Activated CD4-positive, alpha-beta memory T cell treated with anti-CD3 and anti-CD28 coated beads for 36 hours (primary cell): ENCODE data around the gene DTX3. TPM values are rescaled to one million over a fixed set of nuclear protein-coding genes. Genes with fewer than 3 reads are reported as not detected.
A peak's percentile ranks its signal among the peaks of the same experiment; 100 is the strongest.
"Not testable (repeated sequence)": the region's sequence is repeated elsewhere in the genome, so short reads cannot be mapped to it uniquely, and the experiment has no call there.

ENCODE experiments used
- CTCF ChIA-PET: fragments of 350-600 bp; sonication (Branson Sonifier 250); formaldehyde crosslinking; loops from one replicate; lab custom pipeline; 2021; ENCODE audit warnings: antibody characterized with exemption, inconsistent platforms; lab: Charles Lee
- POLR2A ChIA-PET: fragments of 350-600 bp; sonication (Branson Sonifier 250); formaldehyde crosslinking; loops from one replicate; lab custom pipeline; 2021; ENCODE audit warnings: antibody characterized with exemption; lab: Charles Lee
- DNase-seq: peaks from one replicate; pipeline ENCODE4 v3.0.0-alpha.2; 2020
- H3K27ac Mint-ChIP-seq: one replicate; pipeline ENCODE4 v1.8.0; 2021; ENCODE audit warnings: mixed read lengths
- H3K27me3 Mint-ChIP-seq: one replicate; pipeline ENCODE4 v1.8.0; 2021; ENCODE audit warnings: mixed read lengths
- H3K36me3 Mint-ChIP-seq: one replicate; pipeline ENCODE4 v1.8.0; 2021; ENCODE audit warnings: mixed read lengths
- H3K4me1 Mint-ChIP-seq: one replicate; pipeline ENCODE4 v1.8.0; 2021; ENCODE audit warnings: low read depth, mixed read lengths
- H3K4me3 Mint-ChIP-seq: one replicate; pipeline ENCODE4 v1.8.0; 2021; ENCODE audit warnings: mild to moderate bottlenecking, mixed read lengths
- H3K9me3 Mint-ChIP-seq: one replicate; pipeline ENCODE4 v1.8.0; 2021; ENCODE audit warnings: mixed read lengths
- intact Hi-C: fragments of 100-400 bp; cut with micrococcal nuclease; formaldehyde crosslinking; loops from one replicate; pipeline ENCODE4 v1.15.1; 2023
- total RNA-seq, 2 experiments: library from RNA; stranded (reverse); gene quantifications; one replicate each; pipeline ENCODE4 v1.2.3, GENCODE V29; 2021

The DTX3 gene
- total RNA-seq, 2 experiments from 2014 or later = 15.4 to 15.8 TPM

GRCh38 chr12:57584690-57585089 is 19.9 kb upstream of the DTX3 start:
- ChIA-PET CTCF (interaction anchor here (0.9 to 7.2 kb wide), 11 partner anchors 9 to 126 kb away, joined by 3 to 112 read pairs (median 16); partner anchors contain the start of genes B4GALNT1, DTX3 and OS9), POLR2A (no interaction called here)
- H3K27me3 Mint-ChIP-seq = peaks cover 2% of the 10 kb centered on the region
- H3K36me3 Mint-ChIP-seq = no peaks in the 10 kb centered on the region
- H3K4me3 Mint-ChIP-seq = no peak overlapping the region
- H3K4me1 Mint-ChIP-seq = no peaks in the 10 kb centered on the region
- intact Hi-C loops = loop anchor here (5.0 kb wide), 1 partner anchor 323 kb away; no protein-coding TSS in a partner anchor
- no peak for DNase-seq
- no peaks in the 10 kb centered on the region for H3K9me3 Mint-ChIP-seq
- H3K27ac Mint-ChIP-seq = no peak overlapping the region

DNA sequence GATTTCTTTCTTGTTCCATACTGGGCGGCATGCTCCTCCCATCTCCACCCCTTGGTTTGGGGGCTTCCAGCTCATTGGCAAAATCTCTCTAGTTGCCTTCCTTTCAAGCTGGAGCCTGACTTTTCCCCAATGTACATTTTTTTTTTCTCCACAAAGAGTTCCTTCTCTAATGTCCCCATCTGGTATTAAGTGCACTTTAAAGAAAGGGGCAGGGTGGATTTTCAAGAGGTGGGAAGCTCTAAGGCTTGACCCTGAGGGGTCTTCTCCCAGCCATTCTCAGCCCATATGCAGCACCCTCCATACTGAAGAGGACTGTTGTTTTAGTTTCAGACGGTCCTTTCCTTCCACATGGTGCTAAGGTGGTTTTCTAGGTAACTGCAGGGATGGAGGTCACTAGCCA is 19.5 kb upstream of the DTX3 start:
- Mint-ChIP-seq H3K27me3 (peaks cover 2% of the 10 kb centered on the region), H3K4me1 (no peaks in the 10 kb centered on the region), H3K36me3 (no peaks in the 10 kb centered on the region), H3K27ac (no peak overlapping the region), H3K4me3 (no peak overlapping the region), H3K9me3 (no peaks in the 10 kb centered on the region)
- intact Hi-C loops = no loop called here
- DNase-seq = no peak
- ChIA-PET CTCF (interaction anchor here (0.9 to 7.2 kb wide), 10 partner anchors 10 to 108 kb away, joined by 3 to 112 read pairs (median 18); partner anchors contain the start of genes B4GALNT1, DTX3 and OS9), POLR2A (no interaction called here)

- Mint-ChIP-seq H3K27me3 (peaks cover 2% of the 10 kb centered on the region), H3K36me3 (no peaks in the 10 kb centered on the region), H3K4me1 (peaks cover 6% of the 10 kb centered on the region), H3K4me3 (no peak overlapping the region), H3K27ac (no peak overlapping the region), H3K9me3 (no peaks in the 10 kb centered on the region)
- no peak for DNase-seq
- CTCF ChIA-PET = interaction anchor here (0.7 to 7.2 kb wide), 6 partner anchors 11 to 107 kb away, joined by 3 to 112 read pairs (median 14); partner anchors contain the start of gene OS9
- intact Hi-C loops = no loop called here
- POLR2A ChIA-PET = no interaction called here
Observed at GRCh38 chr12:57586128-57586527, 18.5 kb upstream of the DTX3 start.

- Mint-ChIP-seq H3K9me3 (no peaks in the 10 kb centered on the region), H3K4me3 (no peak overlapping the region), H3K4me1 (peaks cover 11% of the 10 kb centered on the region), H3K36me3 (no peaks in the 10 kb centered on the region), H3K27me3 (peaks cover 2% of the 10 kb centered on the region), H3K27ac (no peak overlapping the region)
- ChIA-PET POLR2A (no interaction called here), CTCF (interaction anchor here (2.4 kb wide), 1 partner anchor 35 kb away, joined by 5 read pairs; no protein-coding TSS in a partner anchor)
- intact Hi-C loops = no loop called here
- DNase-seq = no peak
Observed at GRCh38 chr12:57586832-57587429, 17.7 kb upstream of the DTX3 start.

GRCh38 chr12:57588951-57589610 is 15.5 kb upstream of the DTX3 start:
- POLR2A ChIA-PET = interaction anchor here (0.7 kb wide), 1 partner anchor 37 kb away, joined by 3 read pairs; no protein-coding TSS in a partner anchor
- H3K4me3 Mint-ChIP-seq, H3K27ac Mint-ChIP-seq, intact Hi-C loops, DNase-seq, H3K27me3 Mint-ChIP-seq, H3K36me3 Mint-ChIP-seq, H3K9me3 Mint-ChIP-seq: not testable (repeated sequence)
- peaks cover 21% of the 10 kb centered on the region for H3K4me1 Mint-ChIP-seq
- CTCF ChIA-PET = interaction anchor here (2.4 kb wide), 1 partner anchor 33 kb away, joined by 5 read pairs; no protein-coding TSS in a partner anchor

GRCh38 chr12:57590479-57590863 is 14.2 kb upstream of the DTX3 start:
- intact Hi-C loops = loop anchor here (2.0 kb wide), 3 partner anchors 14 to 44 kb away; partner anchors contain the start of genes DCTN2 and DTX3
- ChIA-PET CTCF (interaction anchor here (1.0 kb wide), 2 partner anchors 37 to 43 kb away, joined by 4 read pairs; partner anchors contain the start of gene B4GALNT1), POLR2A (interaction anchor here (0.6 to 3.1 kb wide), 5 partner anchors 10 to 103 kb away, joined by 3 to 11 read pairs (median 3); partner anchors contain the start of gene OS9)
- Mint-ChIP-seq H3K27ac (peak overlapping the region; percentile 38), H3K9me3 (no peaks in the 10 kb centered on the region), H3K36me3 (peaks cover 5% of the 10 kb centered on the region), H3K4me1 (peaks cover 21% of the 10 kb centered on the region), H3K4me3 (peak overlapping the region; percentile 84), H3K27me3 (no peaks in the 10 kb centered on the region)
- no peak for DNase-seq

GRCh38 chr12:57590864-57591781 is 13.5 kb upstream of the DTX3 start, which contains the start of gene PIP4K2C:
TSS of gene PIP4K2C (plus strand) at chr12:57591192. CDS start at chr12:57591290, 98 bp downstream.
- ChIA-PET CTCF (interaction anchor here (0.6 to 3.7 kb wide), 9 partner anchors 9 to 173 kb away, joined by 3 to 44 read pairs (median 3); partner anchors contain the start of genes ARHGEF25 and B4GALNT1), POLR2A (interaction anchor here (0.6 to 3.1 kb wide), 7 partner anchors 9 to 103 kb away, joined by 3 to 11 read pairs (median 3); partner anchors contain the start of genes DCTN2 and OS9)
- peaks cover 21% of the 10 kb centered on the region for H3K4me1 Mint-ChIP-seq
- DNase-seq = peak; percentile 89
- peaks cover 5% of the 10 kb centered on the region for H3K36me3 Mint-ChIP-seq
- intact Hi-C loops = loop anchor here (1.0 to 2.0 kb wide), 4 partner anchors 14 to 153 kb away; partner anchors contain the start of genes DCTN2 and DTX3
- H3K27ac Mint-ChIP-seq = peak within 1 kb of the TSS; percentile 70
- peak within 1 kb of the TSS; percentile 84 for H3K4me3 Mint-ChIP-seq
- no peaks in the 10 kb centered on the region for H3K27me3 Mint-ChIP-seq
- H3K9me3 Mint-ChIP-seq = no peaks in the 10 kb centered on the region

DNA sequence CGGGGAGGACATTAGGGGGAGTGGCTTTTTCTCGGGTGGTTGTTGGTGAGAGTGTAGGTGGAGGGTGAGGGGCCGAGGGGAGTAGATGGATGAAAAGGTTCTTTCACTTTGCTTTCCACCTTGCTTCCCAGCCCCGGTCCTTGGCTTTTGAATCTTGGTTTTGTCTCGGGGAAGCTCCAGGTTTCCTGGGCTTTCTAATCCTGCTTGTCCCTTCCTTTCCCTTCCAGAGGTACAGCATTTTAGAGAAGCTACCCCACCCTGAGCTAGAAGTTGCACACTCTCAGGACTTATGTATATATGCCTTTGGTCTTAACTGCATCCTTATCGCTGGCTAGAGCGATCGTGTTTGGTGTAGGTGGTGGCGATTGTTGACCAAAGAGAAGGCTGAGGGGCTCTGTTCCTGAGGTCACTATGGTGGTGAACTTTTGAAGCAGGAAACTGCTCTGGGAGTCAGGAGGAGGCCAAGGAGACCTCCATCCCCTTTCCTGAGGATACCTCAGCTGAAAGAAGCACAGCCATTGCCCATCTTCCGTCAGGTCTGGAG is 12.8 kb upstream of the DTX3 start:
- peaks cover 7% of the 10 kb centered on the region for H3K36me3 Mint-ChIP-seq
- DNase-seq = no peak
- peak overlapping the region; percentile 84 for H3K4me3 Mint-ChIP-seq
- intact Hi-C loops = loop anchor here (1.0 to 2.0 kb wide), 4 partner anchors 13 to 152 kb away; partner anchors contain the start of genes DCTN2 and DTX3
- H3K9me3 Mint-ChIP-seq = no peaks in the 10 kb centered on the region
- peaks cover 21% of the 10 kb centered on the region for H3K4me1 Mint-ChIP-seq
- H3K27me3 Mint-ChIP-seq = no peaks in the 10 kb centered on the region
- ChIA-PET POLR2A (interaction anchor here (1.0 to 3.1 kb wide), 4 partner anchors 8 to 69 kb away, joined by 3 to 11 read pairs (median 4); partner anchors contain the start of gene DCTN2), CTCF (interaction anchor here (0.9 to 3.7 kb wide), 8 partner anchors 10 to 45 kb away, joined by 3 to 44 read pairs (median 3); partner anchors contain the start of genes ARHGEF25, B4GALNT1 and DCTN2)
- H3K27ac Mint-ChIP-seq = peak overlapping the region; percentile 70

- Mint-ChIP-seq H3K27ac (no peak overlapping the region), H3K9me3 (no peaks in the 10 kb centered on the region), H3K4me1 (peaks cover 21% of the 10 kb centered on the region), H3K27me3 (no peaks in the 10 kb centered on the region), H3K4me3 (peak overlapping the region; percentile 84), H3K36me3 (peaks cover 10% of the 10 kb centered on the region)
- DNase-seq = no peak
- ChIA-PET CTCF (interaction anchor here (0.6 to 3.7 kb wide), 6 partner anchors 10 to 66 kb away, joined by 3 to 44 read pairs (median 4); partner anchors contain the start of genes B4GALNT1 and DCTN2), POLR2A (interaction anchor here (3.1 kb wide), 1 partner anchor 13 kb away, joined by 11 read pairs; no protein-coding TSS in a partner anchor)
- intact Hi-C loops = no loop called here
Observed at GRCh38 chr12:57592551-57593165, 12.0 kb upstream of the DTX3 start.

DNA sequence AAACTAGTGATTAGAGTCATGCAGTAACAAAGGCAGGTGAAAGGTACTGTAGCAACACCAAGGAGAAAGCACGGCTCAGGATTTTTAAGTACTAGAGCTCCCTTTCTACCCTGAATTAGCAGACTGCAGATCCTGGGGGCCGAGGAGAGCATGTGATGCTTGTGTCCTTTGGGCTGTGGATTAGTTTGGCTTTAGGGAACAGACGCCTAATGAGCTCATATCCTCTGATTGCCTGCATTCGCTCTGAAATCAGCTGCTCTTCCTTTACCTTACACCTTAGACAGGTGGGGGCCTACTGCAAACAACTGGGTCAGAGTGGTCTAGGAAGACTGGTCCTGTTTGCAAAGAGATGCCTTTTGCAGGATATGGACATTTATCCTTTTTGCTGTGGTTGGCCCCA is 11.4 kb upstream of the DTX3 start:
- intact Hi-C loops = no loop called here
- Mint-ChIP-seq H3K27ac (no peak overlapping the region), H3K9me3 (no peaks in the 10 kb centered on the region), H3K36me3 (peaks cover 12% of the 10 kb centered on the region), H3K4me1 (peaks cover 21% of the 10 kb centered on the region), H3K4me3 (no peak overlapping the region), H3K27me3 (no peaks in the 10 kb centered on the region)
- no peak for DNase-seq
- ChIA-PET POLR2A (interaction anchor here (0.9 to 3.1 kb wide), 2 partner anchors 11 to 12 kb away, joined by 3 to 11 read pairs; no protein-coding TSS in a partner anchor), CTCF (interaction anchor here (0.6 to 3.7 kb wide), 7 partner anchors 11 to 66 kb away, joined by 3 to 44 read pairs (median 4); partner anchors contain the start of genes B4GALNT1 and DCTN2)
